Camera-type eye (tissue), 1 donor: ENCODE measurements around the gene SENP5. TPM values are rescaled to one million over a fixed set of nuclear protein-coding genes. Genes with fewer than 3 reads are reported as not detected.

Source experiments
- total RNA-seq: library from RNA; depleted of rRNA; stranded (reverse); fragments of >200 nt; gene quantifications from one replicate; pipeline ENCODE4 v1.2.3, GENCODE V29; 2014

Gene SENP5, protein sequence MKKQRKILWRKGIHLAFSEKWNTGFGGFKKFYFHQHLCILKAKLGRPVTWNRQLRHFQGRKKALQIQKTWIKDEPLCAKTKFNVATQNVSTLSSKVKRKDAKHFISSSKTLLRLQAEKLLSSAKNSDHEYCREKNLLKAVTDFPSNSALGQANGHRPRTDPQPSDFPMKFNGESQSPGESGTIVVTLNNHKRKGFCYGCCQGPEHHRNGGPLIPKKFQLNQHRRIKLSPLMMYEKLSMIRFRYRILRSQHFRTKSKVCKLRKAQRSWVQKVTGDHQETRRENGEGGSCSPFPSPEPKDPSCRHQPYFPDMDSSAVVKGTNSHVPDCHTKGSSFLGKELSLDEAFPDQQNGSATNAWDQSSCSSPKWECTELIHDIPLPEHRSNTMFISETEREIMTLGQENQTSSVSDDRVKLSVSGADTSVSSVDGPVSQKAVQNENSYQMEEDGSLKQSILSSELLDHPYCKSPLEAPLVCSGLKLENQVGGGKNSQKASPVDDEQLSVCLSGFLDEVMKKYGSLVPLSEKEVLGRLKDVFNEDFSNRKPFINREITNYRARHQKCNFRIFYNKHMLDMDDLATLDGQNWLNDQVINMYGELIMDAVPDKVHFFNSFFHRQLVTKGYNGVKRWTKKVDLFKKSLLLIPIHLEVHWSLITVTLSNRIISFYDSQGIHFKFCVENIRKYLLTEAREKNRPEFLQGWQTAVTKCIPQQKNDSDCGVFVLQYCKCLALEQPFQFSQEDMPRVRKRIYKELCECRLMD
- total RNA-seq, result 76.6 TPM

DNA sequence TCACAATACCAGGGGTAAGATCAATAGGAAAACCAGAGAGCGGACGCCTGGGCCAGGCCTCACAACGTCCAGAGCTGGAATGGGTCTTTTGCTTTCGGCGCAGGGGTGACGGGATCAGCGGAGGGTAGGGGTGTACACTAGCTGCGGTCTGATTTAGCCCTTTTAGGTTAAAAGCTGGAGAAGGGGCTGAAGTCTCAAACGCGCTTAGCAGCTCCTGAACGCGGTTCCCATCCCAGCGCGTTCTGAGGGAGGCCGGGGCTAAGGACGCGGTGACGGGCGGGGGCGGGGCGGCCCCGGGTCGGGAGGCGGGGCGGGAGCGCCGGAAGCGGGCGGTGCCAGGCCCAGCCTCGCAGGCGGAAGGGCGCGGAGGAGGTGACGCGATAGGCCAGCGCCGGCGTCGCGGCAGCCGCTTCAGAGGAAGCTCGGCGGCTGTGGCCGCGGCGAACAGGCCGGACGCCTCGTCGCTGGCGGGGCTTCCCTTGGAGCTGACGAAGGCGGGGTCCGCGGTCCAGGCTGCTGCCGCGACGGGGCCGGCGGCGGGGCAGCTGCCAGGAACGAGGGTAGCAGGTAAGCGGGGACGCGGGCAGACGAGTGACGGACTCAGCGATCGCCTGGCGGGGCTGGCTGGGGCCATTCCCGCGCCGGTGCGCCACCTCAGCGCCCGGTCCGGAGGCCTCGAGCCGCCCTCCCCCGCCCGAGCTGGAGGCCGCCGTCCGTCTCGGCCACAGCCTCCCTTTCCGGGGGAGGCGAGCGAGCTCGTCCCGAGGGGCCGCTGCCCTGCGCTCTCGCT lies at the start of gene SENP5:
SENP5 (plus strand) TSS at position 414 of the 790 bp plus-strand sequence. CDS start 17,262 bp downstream, outside the sequence.

DNA sequence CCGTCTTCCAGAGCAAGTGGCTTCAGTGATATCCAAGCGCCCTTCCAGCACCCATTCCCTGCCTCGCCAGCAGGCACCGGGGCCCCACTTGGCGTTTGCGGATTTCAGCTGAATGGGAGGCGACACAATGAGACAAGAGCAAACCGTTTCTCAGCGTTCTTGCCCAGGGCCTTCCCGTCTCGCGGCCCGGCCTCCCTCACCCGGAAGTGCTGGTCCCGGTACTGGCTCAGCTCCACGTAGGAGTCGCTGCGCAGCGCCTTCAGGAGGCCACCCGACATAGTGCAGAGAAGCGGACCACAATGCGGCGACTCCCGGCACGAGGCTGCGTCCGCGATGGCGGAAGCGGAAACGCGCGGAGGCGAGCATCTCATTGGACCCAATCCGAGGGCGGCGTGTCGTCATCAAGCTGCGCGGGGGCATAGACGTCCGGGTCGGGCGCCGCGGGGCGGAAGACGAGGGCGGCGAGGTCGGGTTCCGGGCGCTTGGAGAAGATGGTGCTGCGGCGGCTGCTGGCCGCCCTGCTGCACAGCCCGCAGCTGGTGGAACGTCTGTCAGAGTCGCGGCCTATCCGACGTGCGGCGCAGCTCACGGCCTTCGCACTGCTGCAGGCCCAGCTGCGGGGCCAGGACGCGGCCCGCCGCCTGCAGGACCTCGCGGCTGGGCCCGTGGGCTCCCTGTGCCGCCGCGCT lies 74.7 kb downstream of the SENP5 start, which contains the start of gene NCBP2:
NCBP2 (minus strand) TSS at position 303 of the 689 bp plus-strand sequence; CDS start at position 278, 25 bp downstream.

DNA sequence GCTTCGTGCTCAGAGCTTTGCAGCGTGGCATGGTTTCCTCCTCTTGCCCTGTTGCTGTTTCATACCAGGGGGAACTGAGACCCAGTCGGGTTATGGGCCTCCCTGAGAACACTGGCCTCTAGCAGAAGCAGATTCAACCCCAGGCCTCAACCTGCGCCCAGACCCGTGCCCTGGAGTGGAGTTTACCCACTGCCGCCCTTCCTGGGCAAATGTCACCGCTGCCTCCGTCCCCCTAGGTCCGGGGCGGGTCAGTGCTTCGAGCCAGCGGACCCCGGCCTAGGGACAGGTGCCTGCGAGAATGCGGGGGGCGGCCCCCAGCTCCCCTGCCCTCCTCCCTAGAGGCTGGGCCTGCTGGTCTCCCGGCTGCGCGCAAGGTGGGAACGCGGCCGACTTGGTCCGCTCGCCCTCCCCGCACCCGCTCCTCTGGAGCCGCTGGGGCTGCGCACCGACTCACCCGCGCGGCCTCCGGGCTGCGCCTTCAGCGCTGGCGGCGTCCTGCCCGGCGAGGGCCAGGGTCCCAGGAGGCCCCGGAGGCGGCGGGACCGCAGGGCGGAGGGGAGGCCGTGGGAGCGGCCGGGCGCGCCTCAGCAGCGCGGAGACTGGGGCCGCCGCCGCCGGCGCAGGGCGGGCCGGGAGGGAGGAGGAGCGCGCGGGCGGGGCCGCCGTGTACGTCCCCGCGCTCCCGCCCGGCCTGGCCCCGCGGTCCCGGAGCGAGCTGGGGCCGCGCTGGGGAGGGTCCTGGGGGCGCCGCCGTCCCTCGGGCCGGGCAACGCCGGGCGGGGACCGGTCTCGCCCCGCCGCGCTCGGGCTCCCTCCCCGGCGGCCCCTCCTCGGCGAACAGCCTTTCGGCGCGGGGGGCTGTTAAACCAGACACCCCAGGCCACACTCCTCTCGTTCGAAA lies 100.8 kb downstream of the SENP5 start, which contains the start of gene PIGZ:
PIGZ (minus strand) TSS at position 601 of the 901 bp plus-strand sequence. CDS start 16,802 bp downstream, outside the sequence.

Other genes with a start within 250 kb of the SENP5 start
- gene NRROS, start 228.2 kb upstream of the SENP5 start, total RNA-seq, result 4.5 TPM
- gene CEP19, start 155.7 kb upstream of the SENP5 start, total RNA-seq, result 7.4 TPM
- gene PIGX, start 155.5 kb upstream of the SENP5 start, total RNA-seq, result 42.7 TPM
- gene PAK2, start 128.1 kb upstream of the SENP5 start, total RNA-seq, result 59.7 TPM
- gene NCBP2, start 74.6 kb downstream of the SENP5 start, total RNA-seq, result 68.5 TPM
- 7.8 TPM for gene PIGZ, start 100.9 kb downstream of the SENP5 start, total RNA-seq
- gene MELTF, start 161.9 kb downstream of the SENP5 start, total RNA-seq, result 6.5 TPM